ELF-1 (cell line): ENCODE results near the gene RGL1.

Experiments used
- DNase-seq: peaks from one replicate; pipeline ENCODE4 v3.0.0-alpha.2; 2016; ENCODE audit warnings: low read depth, low spot score

RGL1 gene

DNA sequence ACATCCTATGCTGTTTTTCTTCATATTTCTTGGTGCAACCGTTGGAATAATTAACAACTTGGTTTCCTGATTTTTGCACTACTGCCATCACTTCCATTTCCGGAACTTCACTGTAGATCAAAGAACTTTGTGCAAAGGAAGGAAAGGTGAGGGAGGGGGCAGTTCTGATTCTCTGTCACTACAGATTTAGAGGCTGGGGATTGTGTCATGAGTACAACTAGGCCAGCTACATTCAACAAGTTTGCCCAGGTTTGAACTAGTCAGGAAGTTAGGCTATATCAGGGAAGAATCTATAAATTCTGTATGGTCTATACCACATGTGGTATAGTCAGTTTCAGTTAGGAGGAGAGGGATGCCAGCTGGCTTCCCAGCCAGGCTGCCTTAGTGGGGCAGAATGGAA lies 84.2 kb downstream of the RGL1 start:
- no peak for DNase-seq

DNA sequence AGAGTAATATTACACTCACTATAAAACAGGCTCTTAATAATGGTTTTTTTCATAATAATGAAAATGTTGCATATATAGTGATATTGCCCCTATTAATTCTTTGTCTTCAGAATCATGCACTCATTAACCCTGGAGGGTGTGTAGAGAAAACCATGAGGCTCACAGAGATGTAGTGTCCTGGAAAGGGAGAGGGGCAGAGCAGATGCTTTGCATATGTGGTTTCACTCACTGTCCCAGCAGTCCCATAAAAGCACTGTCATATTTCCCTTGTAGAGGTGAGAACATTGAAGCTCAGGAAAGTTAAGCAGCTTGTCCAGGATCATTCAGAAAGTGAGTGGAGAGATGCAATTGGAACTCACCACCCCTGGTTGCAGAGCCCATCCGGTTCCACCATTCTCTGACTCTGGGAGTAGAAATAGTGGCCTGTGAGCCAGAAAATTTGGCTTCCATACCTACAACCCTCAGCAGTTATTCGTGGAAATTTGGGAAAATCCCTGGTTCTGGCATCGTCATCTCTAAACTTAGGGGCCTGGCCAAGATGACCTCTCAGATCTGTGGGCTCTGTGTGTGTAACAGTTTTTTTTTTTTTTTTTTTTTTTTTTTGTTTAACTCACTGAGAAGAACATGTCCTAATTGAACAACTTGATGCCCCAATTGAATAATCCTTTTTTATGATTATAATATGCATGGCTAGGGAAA lies 86.4 kb downstream of the RGL1 start:
- DNase-seq, result no peak

GRCh38 chr1:183892351-183892793 lies 87.5 kb downstream of the RGL1 start:
- DNase-seq, result no peak

DNA sequence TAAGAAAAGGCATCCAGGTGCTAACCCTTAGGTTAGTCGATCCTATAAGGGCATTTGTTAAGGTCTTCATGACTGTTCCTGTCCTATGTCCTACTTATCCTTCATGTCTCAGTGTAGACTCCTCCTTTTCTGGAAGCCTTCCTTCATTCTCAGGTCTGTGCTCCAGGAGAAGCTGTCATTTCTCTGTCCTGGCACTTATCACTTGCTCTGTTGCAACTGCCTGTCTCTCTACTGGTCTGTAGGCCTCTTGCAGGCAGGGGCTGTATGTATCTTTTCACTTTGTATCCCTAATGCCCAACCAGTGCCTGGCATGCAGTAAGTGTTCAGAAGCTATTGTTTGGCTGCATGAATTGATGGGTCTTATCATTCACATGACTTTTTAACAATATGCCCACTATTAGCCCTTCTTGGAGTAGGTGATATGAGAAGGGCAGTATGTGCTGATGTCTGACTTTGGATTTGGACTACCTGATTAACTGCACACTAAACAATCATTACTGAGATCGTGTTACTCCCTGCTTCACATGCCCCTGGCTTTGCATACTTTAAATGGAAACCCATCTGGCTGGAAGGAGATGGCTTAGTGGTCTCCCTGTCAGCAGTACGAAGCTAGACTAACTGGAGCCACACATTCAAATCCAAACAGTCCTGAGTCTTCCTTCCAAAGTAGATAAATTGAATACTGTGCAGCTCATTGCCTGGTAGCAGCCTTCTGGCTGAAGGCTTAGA lies 88.8 kb downstream of the RGL1 start:
- no peak for DNase-seq

DNA sequence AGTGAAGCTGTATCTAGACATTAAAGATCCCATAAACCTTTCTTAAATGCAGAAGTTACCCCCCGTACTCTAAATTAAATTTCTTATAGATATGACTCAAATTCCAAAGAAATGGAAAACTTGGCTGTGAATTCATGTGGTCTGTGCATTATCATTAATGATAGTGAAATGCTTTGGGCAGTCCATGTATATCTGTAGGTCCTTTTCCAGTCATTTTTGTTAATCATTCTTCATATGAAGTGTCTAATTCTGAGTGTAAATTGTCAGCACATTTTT lies 89.3 kb downstream of the RGL1 start:
- DNase-seq, result no peak

DNA sequence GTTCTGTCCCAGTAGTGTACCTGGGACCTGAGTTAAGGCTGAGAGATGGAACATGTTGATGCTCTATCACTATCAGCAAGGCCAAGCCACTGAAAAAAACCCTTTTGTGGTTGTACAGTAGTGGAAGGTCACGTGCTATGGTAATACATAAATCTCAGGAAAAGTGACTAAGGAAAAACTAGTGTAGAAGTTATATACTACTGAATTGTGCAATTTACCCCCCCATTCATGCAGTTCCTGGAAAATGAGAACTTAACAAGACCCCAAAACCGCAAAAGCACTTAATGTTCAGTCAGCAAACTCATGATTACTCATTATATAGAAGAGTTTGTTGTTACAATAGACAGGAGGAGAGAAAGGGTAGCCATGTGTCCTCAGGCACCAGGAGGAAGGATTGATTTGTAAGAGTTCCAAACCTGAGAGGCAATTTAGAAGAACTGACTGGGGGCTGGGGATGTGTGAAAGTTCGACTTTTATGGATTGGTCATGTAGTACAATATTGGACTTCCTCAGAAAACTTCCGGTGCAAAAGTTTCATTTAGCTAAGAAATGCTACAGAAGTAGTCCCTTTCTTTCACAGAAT lies 91.6 kb downstream of the RGL1 start:
- no peak for DNase-seq

GRCh38 chr1:183898001-183898396 lies 93.1 kb downstream of the RGL1 start:
- DNase-seq, result peak; percentile 11

- no peak for DNase-seq
These were observed 93.7 kb downstream of the RGL1 start for GRCh38 chr1:183898610-183899009.

DNA sequence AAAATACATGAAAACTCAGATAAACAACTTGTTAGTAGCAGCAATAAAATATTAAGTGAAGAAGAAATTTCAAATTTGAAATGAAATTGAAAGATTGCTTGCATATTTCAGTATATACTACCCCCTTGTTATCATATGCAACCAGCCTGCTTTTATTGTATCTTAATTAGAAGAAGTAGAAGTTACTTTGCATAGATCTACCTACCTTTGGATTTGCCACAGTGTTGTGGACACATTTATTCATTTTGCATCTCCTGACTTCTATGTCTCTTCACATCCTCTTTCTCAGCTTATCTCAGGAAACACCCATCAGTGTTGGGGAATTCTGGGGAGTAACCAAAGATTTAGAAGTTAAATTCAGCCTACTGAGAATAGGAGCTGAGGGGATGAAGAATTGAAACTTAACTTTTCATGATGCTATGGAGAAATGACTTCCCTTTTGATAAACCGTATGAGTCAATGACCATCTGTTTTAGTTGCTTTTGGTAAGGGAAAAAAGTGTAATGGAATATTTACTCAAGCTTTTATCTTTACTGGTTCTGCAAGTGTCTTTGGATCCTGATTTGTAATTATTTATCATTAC lies 96.9 kb downstream of the RGL1 start:
- DNase-seq, result no peak

GRCh38 chr1:183903101-183903500 lies 98.2 kb downstream of the RGL1 start:
- no peak for DNase-seq

DNA sequence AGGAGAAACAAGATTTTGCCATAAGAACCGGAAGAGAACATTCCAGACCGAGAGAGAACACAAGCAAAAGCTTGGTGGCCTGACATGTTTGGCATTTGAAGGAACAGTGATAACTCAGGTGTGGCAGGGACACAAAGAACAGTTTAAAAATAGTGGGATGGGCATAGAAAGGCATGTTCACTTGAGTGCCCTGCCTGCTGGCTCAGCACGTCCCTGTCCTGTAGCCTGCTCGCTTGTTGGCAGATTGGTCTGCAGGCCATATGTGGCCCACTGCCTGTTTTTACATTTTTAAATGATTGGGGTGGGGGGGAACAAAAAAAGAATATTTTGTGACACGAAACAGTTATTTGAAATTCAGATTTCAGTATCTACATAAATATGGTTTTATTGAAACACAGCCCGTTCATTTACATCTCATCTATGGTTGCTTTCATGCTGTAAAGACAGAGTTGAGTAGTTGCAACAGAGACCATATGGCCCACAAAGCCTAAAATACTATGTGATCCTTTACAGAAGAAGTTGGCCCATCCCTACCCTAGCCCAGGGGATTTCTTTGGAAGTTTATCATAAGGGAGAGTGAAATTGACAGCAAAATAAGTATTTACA lies 100.7 kb downstream of the RGL1 start:
- DNase-seq, result no peak

- DNase-seq, result no peak
These were observed 102.2 kb downstream of the RGL1 start for GRCh38 chr1:183907070-183907469.

GRCh38 chr1:183908079-183908478 lies 103.2 kb downstream of the RGL1 start:
- DNase-seq, result no peak

- DNase-seq, result no peak
These were observed 104.8 kb downstream of the RGL1 start for GRCh38 chr1:183909672-183910071.

DNA sequence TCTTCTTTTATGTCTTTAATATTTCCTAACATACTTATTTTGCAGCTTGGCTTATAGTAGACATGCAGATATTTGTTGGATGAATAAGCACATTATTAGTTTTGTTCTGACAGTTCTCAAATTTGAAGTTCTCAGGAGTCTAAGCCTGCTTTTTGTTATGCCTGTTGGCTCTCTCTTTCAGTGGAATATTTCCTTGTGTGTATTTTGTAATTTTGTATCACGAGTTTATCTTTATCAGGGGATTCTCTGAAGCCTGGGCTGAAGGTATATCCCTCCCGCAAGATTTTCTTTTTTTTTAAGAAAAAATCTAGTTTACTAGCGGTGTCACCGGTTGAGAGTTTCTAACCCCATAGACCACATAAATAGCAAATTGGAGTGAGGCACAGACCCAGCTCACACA lies 105.9 kb downstream of the RGL1 start:
- DNase-seq, result no peak

- DNase-seq, result no peak
These were observed 106.4 kb downstream of the RGL1 start for GRCh38 chr1:183911285-183911684.

DNA sequence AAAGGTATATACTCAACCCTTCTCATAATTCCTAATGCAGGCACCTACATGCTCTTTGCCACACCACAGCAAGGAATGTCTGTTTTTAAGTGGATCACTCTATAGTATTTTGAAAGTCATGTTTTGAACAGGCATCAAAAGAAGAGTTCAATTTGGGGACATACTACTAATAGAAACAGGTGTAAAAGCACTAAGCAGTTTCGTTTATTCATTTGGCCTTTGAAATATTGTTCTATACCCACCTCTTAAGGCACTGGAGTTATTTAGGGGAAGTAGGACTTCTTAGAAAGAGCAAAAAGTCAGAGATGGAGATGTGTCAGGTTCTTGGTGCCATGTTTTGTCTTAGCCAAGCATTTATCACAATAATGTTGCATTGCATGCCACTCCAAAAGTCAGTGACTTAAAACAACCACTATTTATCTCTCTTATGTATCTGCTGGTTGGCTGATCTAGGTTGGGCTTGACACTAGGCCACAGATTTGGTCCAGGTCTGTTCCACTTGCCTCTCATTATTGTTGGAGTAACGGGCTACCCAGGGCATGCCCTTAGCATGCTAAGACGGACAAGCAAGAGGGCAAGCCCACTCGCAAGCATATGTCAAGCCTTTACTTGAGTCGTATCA lies 107.5 kb downstream of the RGL1 start:
- DNase-seq, result no peak

DNA sequence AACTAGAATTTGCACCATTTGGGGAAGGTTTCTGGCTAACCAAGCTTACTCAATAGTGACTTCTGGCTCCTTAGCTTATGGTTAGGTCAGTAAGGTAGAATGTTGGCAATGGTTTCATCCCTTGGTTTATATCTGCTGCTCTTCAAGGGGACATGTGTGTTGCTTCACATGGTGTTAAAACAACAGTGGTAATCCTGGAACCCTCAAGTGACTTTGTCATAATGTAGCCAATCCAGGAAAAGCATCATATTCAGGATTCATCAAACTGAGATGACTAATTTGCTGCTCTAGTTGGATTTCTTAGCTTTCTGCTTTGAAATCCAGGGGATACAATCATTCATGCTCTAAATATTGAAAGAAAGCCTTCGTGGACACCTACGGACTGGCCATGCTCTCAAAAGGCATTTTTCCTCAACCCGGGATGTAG lies 108.7 kb downstream of the RGL1 start:
- no peak for DNase-seq

GRCh38 chr1:183914276-183914675 lies 109.4 kb downstream of the RGL1 start:
- no peak for DNase-seq

DNA sequence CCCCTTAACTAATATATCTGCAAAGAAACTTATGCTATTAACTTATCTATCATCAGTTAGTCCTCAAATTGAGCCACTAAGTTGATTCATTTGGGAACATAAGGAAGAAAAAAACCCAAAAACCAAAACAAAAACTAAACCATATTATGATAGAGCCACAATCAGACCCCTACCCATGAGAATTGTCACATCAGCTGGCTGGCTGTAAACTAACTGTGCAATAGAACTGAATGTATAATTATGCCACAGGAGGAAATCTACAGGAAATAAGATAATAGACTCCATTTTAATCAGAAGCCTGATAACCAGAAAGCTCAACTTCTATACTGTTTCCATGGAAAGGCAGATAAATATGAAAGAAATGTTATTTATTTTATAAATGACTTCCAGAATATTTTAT lies 110.0 kb downstream of the RGL1 start:
- no peak for DNase-seq

GRCh38 chr1:183915625-183916510 lies 110.9 kb downstream of the RGL1 start:
- DNase-seq, result peak; percentile 87
